ENCODE measurements around the gene SNRNP27. TPM values are rescaled to one million over a fixed set of nuclear protein-coding genes. Genes with fewer than 3 reads are reported as not detected.
"Not testable (repeated sequence)": the region's sequence is repeated elsewhere in the genome, so short reads cannot be mapped to it uniquely, and the experiment has no call there.

SNRNP27 gene
- total RNA-seq, 2 experiments from 2014 or later = 58.1 to 62.8 TPM

- POLR2A ChIA-PET = interaction anchor here (0.6 kb wide), 1 partner anchor 92 kb away, joined by 15 read pairs; no protein-coding TSS in a partner anchor
These were observed 825 bp upstream of the SNRNP27 start for GRCh38 chr2:69892838-69893424.

GRCh38 chr2:69894737-69895136, 981 bp downstream of the SNRNP27 start:
- H3K9me3 Mint-ChIP-seq, POLR2A ChIA-PET, DNase-seq, H3K27me3 Mint-ChIP-seq: not testable (repeated sequence)
- Mint-ChIP-seq H3K4me3 (peak overlapping the region; percentile 100), H3K27ac (peak overlapping the region; percentile 99), H3K36me3 (ENCODE audit: low read depth) (peaks cover 40% of the 10 kb centered on the region), H3K4me1 (peaks cover 47% of the 10 kb centered on the region)
- CTCF ChIA-PET = interaction anchor here (0.6 to 1.8 kb wide), 2 partner anchors 16 to 185 kb away, joined by 4 to 6 read pairs; no protein-coding TSS in a partner anchor

More at GRCh38 chr2:69892838-69893424, 825 bp upstream of the SNRNP27 start:
- H3K36me3 Mint-ChIP-seq (ENCODE audit: low read depth) = peaks cover 29% of the 10 kb centered on the region
- peak overlapping the region; percentile 100 for H3K4me3 Mint-ChIP-seq
- CTCF ChIA-PET = interaction anchor here (0.6 to 1.0 kb wide), 4 partner anchors 22 to 1431 kb away, joined by 3 to 5 read pairs (median 4); partner anchors contain the start of gene MXD1
- DNase-seq, H3K9me3 Mint-ChIP-seq, H3K27me3 Mint-ChIP-seq: not testable (repeated sequence)
- H3K27ac Mint-ChIP-seq = peak overlapping the region; percentile 99
- H3K4me1 Mint-ChIP-seq = peaks cover 42% of the 10 kb centered on the region

- DNase-seq = peak; percentile 22
- POLR2A ChIA-PET = interaction anchor here (0.6 kb wide), 1 partner anchor 391 kb away, joined by 4 read pairs; the partner anchor contains the start of gene SNRPG
- H3K4me1 Mint-ChIP-seq = peaks cover 54% of the 10 kb centered on the region
These were observed 8.6 kb downstream of the SNRNP27 start for GRCh38 chr2:69902213-69902922.

GRCh38 chr2:69907216-69907615, 13.5 kb downstream of the SNRNP27 start:
- Mint-ChIP-seq H3K27me3 (no peaks in the 10 kb centered on the region), H3K4me1 (peaks cover 30% of the 10 kb centered on the region), H3K27ac (no peak overlapping the region), H3K36me3 (ENCODE audit: low read depth) (peaks cover 47% of the 10 kb centered on the region), H3K9me3 (no peaks in the 10 kb centered on the region), H3K4me3 (no peak overlapping the region)
- ChIA-PET POLR2A (no interaction called here), CTCF (interaction anchor here (0.9 kb wide), 2 partner anchors 75 to 235 kb away, joined by 3 read pairs; no protein-coding TSS in a partner anchor)
- DNase-seq = no peak

More at GRCh38 chr2:69902213-69902922, 8.6 kb downstream of the SNRNP27 start:
- Mint-ChIP-seq H3K36me3 (ENCODE audit: low read depth) (peaks cover 71% of the 10 kb centered on the region), H3K27ac (peak overlapping the region; percentile 93), H3K27me3 (no peaks in the 10 kb centered on the region), H3K9me3 (no peaks in the 10 kb centered on the region), H3K4me3 (peak overlapping the region; percentile 81)
- CTCF ChIA-PET = interaction anchor here (1.0 kb wide), 1 partner anchor 10 kb away, joined by 3 read pairs; no protein-coding TSS in a partner anchor

GRCh38 chr2:69911985-69912563, 18.3 kb downstream of the SNRNP27 start:
- Mint-ChIP-seq H3K9me3 (no peaks in the 10 kb centered on the region), H3K36me3 (ENCODE audit: low read depth) (peaks cover 31% of the 10 kb centered on the region), H3K27ac (no peak overlapping the region), H3K4me1 (peaks cover 31% of the 10 kb centered on the region), H3K27me3 (no peaks in the 10 kb centered on the region), H3K4me3 (no peak overlapping the region)
- peak; percentile 45 for DNase-seq
- ChIA-PET POLR2A (no interaction called here), CTCF (interaction anchor here (0.6 to 4.2 kb wide), 21 partner anchors 9 to 391 kb away, joined by 3 to 29 read pairs (median 3); partner anchors contain the start of genes SNRNP27 and SNRPG)

GRCh38 chr2:69914164-69914949, 20.6 kb downstream of the SNRNP27 start:
- Mint-ChIP-seq H3K9me3 (no peaks in the 10 kb centered on the region), H3K27ac (peak overlapping the region; percentile 90), H3K36me3 (ENCODE audit: low read depth) (peaks cover 32% of the 10 kb centered on the region), H3K4me3 (peak overlapping the region; percentile 81), H3K4me1 (peaks cover 43% of the 10 kb centered on the region), H3K27me3 (no peaks in the 10 kb centered on the region)
- CTCF ChIA-PET = interaction anchor here (0.6 to 4.2 kb wide), 26 partner anchors 10 to 389 kb away, joined by 3 to 29 read pairs (median 4); partner anchors contain the start of gene C2orf42
- DNase-seq = peak; percentile 100
- POLR2A ChIA-PET = interaction anchor here (0.6 to 1.4 kb wide), 7 partner anchors 154 to 477 kb away, joined by 3 to 4 read pairs (median 3); partner anchors contain the start of genes NFU1 and SNRPG

- ChIA-PET CTCF (interaction anchor here (0.6 to 4.2 kb wide), 19 partner anchors 9 to 388 kb away, joined by 3 to 29 read pairs (median 4); partner anchors contain the start of gene C2orf42), POLR2A (interaction anchor here (0.6 to 1.4 kb wide), 6 partner anchors 156 to 478 kb away, joined by 3 to 4 read pairs (median 3); partner anchors contain the start of genes NFU1 and SNRPG)
- H3K27me3 Mint-ChIP-seq = no peaks in the 10 kb centered on the region
- H3K36me3 Mint-ChIP-seq (ENCODE audit: low read depth) = peaks cover 32% of the 10 kb centered on the region
- peak within 1 kb of the TSS; percentile 90 for H3K27ac Mint-ChIP-seq
- peaks cover 43% of the 10 kb centered on the region for H3K4me1 Mint-ChIP-seq
- peak within 1 kb of the TSS; percentile 81 for H3K4me3 Mint-ChIP-seq
- H3K9me3 Mint-ChIP-seq = no peaks in the 10 kb centered on the region
- DNase-seq = peak; percentile 26
These were observed 21.5 kb downstream of the SNRNP27 start, which contains the start of gene MXD1 for GRCh38 chr2:69914950-69915945. MXD1 (plus strand) TSS chr2:69915109; CDS start chr2:69915331, 222 bp downstream.

- Mint-ChIP-seq H3K27ac (peak overlapping the region; percentile 51), H3K4me3 (peak overlapping the region; percentile 69)
These were observed 22.4 kb downstream of the SNRNP27 start for GRCh38 chr2:69916106-69916505.

GRCh38 chr2:69917852-69918251, 24.1 kb downstream of the SNRNP27 start:
- CTCF ChIA-PET = no interaction called here
- no peak for DNase-seq
- Mint-ChIP-seq H3K36me3 (ENCODE audit: low read depth) (peaks cover 43% of the 10 kb centered on the region), H3K27ac (no peak overlapping the region), H3K9me3 (no peaks in the 10 kb centered on the region), H3K4me3 (no peak overlapping the region), H3K4me1 (peaks cover 35% of the 10 kb centered on the region), H3K27me3 (no peaks in the 10 kb centered on the region)
- POLR2A ChIA-PET = interaction anchor here (0.6 kb wide), 1 partner anchor 376 kb away, joined by 3 read pairs; the partner anchor contains the start of gene SNRPG

More at GRCh38 chr2:69916106-69916505, 22.4 kb downstream of the SNRNP27 start:
- CTCF ChIA-PET = interaction anchor here (0.7 to 0.9 kb wide), 2 partner anchors 155 to 227 kb away, joined by 3 to 4 read pairs; no protein-coding TSS in a partner anchor
- POLR2A ChIA-PET = interaction anchor here (0.7 kb wide), 1 partner anchor 146 kb away, joined by 3 read pairs; no protein-coding TSS in a partner anchor
- Mint-ChIP-seq H3K36me3 (ENCODE audit: low read depth) (peaks cover 36% of the 10 kb centered on the region), H3K9me3 (no peaks in the 10 kb centered on the region), H3K4me1 (peaks cover 43% of the 10 kb centered on the region), H3K27me3 (no peaks in the 10 kb centered on the region)
- no peak for DNase-seq

GRCh38 chr2:69918401-69918800, 24.6 kb downstream of the SNRNP27 start:
- ChIA-PET POLR2A (interaction anchor here (0.6 kb wide), 1 partner anchor 375 kb away, joined by 3 read pairs; the partner anchor contains the start of gene SNRPG), CTCF (no interaction called here)
- Mint-ChIP-seq H3K27me3 (no peaks in the 10 kb centered on the region), H3K36me3 (ENCODE audit: low read depth) (peaks cover 47% of the 10 kb centered on the region), H3K27ac (no peak overlapping the region), H3K9me3 (no peaks in the 10 kb centered on the region), H3K4me3 (no peak overlapping the region), H3K4me1 (peaks cover 36% of the 10 kb centered on the region)
- DNase-seq = no peak
